Esophagus mucosa (tissue), 1 donor: Measurements from ENCODE around the gene CAPZA1. TPM values are rescaled to one million over a fixed set of nuclear protein-coding genes. Genes with fewer than 3 reads are reported as not detected.
A peak's percentile ranks its signal among the peaks of the same experiment; 100 is the strongest.

Source experiments
- ATAC-seq: fragments of 200-7000 bp; cut with Tn5 transposase; one replicate; pipeline ENCODE4 v1.9.1; 2020
- total RNA-seq: library from RNA; stranded (reverse); gene quantifications from one replicate; pipeline ENCODE4 v1.2.4, GENCODE V29; 2023
- donor health status: DM: yes; HTN: yes; CAD: no.

The CAPZA1 gene
- total RNA-seq, 1 donor from 2014 or later: 142 TPM

DNA sequence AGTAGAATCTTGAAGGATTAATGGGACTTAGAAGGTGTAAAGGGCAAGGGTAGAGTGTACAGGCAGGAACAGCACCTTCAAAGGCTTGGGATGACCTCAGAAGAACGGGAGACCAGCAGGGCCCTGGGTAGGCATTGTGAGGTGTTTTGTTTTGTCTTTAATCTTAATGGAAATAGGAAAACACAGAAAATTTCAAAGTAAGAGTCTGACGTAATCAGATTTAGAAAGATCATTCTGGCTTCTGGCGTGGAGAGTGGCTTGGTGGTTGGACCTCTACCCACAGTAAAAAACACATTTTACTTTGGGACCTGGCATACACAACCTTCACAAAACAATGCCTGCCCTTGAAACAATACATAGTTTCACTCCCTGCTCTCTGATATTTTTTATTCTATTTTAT lies 59.0 kb downstream of the CAPZA1 start:
- ATAC-seq: no peak

DNA sequence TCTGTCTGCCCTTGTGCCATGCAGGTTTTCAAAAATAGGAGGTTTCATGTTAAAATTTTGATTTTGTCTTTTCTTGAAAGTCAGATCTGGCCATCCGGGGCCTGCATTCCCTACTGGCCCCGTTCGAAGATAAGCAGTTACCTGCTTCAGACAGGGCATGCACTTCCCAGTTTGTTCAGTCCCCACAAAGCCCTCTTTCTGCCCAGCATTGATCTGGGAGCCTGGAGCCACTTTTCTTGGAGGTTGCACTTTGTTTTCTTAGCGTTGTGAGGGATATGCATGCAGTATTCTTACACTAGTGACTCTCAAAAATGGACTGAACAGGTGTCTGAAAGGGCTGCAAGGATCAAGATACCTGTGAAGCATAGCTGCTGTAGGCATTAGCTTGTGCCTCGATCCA lies 66.3 kb downstream of the CAPZA1 start:
- ATAC-seq: no peak

DNA sequence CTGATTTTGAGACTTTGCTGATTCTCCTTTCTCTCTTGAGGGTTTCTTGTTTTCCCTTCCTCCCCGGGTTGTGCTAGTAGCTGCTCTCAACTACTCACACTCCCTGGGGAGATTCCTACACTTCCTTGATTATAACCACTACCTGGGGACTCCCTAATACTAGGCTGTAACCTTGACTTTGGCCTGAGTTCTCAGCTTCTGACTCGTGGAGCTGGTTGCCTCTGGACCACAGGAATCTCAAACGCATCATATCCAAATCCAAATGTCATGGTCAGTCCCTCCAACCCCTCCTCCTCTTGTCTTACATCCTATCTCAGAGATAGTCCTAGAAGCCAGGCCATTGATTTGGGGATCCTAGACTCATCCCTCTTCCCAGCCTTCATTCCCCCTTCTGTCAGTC lies 66.8 kb downstream of the CAPZA1 start:
- no peak for ATAC-seq

DNA sequence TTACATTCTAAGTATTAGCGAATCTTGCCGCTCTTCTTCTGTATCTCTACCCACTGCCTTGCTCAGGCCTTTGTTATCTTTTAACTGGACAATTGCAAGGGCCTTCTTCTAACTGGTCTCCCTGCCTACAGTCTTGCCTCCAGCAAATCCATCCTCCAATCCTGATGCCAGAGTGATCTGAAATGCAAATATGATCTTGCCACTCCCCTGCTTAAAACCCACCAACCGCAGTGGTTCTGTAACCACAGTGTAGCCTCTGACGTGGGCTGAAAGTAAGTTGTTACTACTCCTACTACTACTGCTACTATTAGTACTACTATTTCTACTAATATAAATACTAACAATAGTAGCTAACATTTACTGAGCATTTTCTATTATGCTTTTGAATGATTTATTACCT lies 67.2 kb downstream of the CAPZA1 start:
- no peak for ATAC-seq

DNA sequence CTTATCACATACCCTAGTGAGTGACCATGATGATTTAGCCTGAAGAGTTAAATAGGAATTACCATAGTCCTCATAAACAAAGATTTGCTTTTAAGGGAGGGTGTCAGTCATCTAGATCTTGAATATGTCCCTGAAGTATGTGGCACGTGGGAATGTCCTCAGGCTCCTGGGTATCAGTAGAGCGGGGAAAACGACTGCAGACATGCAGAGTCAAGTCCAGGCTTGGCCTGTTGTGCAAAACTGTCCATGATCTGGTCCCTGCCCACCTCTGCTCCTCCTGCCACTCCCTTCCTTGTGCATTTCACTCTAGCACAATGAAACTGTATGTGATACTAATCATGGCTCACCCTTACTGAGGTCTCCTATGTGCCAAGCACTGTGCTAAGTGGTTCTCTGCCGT lies 67.7 kb downstream of the CAPZA1 start:
- peak; percentile 96 for ATAC-seq

DNA sequence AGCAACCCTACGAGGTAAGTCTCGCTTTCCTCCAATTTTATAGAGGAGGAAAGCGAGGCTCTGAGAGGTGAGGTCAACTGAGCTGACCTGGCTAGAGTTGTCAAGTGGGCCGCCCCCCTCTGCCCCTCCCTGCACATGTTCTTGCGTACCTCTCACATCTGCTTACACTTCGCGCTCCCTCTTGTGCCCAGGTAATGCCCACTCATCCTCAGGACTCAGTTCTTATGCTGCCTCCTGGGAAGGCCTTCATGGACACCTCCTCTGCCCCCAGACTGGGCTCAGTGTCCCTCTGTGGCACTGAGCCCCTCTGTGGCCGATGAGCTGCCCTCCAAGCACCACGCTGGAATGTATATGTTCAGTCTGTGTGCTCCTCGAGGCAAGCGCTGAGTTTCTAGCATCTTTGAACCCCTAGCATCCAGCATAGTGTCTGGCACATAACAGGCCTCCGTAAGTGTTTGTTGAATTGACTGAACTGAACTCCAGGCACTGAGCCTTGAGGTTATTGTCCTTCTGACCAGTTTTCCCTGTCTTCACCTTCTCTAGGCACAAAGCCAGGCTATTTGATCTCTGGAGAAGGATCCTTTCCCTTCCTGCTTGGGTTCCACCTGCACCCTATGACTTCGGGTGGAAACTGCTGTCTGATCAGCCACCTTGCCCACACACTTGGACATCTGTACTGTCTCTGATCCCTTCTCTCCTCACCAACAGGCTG lies 68.3 kb downstream of the CAPZA1 start:
- peak; percentile 44 for ATAC-seq

DNA sequence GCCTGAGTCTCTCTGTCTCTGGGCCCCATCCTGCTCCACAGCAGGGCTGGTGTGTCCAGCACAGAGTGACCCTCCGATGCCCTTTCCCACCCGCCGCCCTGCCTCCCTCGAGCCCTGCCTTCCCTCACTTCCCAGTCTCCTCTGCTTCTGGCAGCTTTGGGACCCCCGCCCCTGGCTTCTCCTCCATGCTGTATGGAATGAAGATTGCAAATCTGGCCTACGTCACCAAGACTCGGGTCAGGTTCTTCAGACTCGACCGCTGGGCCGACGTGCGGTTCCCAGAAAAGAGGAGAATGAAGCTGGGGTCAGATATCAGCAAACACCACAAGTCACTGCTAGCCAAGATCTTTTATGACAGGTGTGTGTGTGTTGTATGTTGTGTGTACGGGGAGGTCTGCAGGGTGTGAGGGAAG lies 69.2 kb downstream of the CAPZA1 start:
- no peak for ATAC-seq

DNA sequence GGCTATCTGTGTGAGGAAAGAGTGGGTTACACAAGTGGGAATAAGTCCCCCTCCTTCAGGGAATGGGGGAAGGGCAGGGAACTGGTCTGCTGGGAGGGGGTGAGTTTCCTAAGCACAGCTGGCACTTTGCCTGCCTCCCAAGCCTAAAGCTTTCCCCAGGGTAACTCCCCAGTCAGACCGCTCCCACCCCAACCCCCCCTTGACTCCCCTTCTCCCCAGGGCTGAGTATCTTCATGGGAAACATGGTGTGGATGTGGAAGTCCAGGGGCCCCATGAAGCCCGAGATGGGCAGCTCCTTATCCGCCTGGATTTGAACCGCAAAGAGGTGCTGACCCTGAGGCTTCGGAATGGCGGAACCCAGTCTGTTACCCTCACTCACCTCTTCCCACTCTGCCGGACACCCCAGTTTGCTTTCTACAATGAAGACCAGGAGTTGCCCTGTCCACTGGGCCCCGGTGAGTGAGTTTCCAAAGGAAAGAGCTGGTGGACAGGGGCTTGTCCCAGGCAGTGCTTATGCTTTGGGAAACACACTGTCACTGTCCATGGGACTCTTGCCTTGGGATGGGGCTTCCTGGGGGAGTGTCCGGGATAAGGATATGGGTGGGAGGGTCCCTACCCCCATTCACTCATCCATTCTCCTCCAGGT lies 69.7 kb downstream of the CAPZA1 start:
- ATAC-seq: no peak

DNA sequence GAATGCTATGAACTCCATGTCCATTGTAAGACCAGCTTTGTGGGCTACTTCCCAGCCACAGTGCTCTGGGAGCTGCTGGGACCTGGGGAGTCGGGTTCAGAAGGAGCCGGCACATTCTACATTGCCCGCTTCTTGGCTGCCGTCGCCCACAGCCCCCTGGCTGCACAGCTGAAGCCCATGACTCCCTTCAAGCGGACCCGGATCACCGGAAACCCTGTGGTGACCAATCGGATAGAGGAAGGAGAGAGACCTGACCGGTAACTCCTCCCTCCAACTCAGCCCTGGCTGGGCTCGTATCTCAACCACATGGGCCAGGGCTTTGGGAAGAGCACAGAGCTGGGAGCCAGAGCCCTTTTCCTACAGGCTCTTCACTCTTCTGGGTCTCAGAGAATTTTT lies 70.2 kb downstream of the CAPZA1 start:
- no peak for ATAC-seq

DNA sequence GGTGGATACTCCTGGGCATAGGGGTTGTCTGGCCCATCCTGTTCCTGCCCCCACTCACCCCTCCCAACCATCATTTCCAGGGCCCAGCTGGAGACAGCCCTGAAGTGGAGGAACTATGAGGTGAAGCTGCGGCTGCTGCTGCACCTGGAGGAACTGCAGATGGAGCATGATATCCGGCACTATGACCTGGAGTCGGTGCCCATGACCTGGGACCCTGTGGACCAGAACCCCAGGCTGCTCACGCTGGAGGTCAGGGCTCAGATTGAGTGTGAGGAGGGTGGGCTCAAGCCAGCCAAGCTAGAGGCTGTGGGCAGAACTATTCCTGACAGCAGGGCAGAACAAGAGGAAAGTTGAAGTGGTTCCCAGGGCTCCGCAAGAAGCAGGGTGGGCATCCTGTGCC lies 73.0 kb downstream of the CAPZA1 start:
- no peak for ATAC-seq

DNA sequence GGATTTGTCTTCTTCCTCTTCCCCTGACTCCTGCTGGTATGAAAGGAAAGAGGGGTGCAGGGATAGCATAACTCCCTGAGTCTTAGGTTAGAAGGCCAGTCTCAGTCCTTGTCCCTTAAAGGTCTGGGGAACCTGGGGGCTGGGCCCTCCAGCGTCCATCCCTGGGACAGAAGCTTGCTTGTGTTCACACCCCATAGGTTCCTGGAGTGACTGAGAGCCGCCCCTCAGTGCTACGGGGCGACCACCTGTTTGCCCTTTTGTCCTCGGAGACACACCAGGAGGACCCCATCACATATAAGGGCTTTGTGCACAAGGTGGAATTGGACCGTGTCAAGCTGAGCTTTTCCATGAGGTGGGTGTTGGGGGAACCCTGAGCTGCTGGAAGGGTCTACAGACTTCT lies 74.2 kb downstream of the CAPZA1 start:
- ATAC-seq: no peak

DNA sequence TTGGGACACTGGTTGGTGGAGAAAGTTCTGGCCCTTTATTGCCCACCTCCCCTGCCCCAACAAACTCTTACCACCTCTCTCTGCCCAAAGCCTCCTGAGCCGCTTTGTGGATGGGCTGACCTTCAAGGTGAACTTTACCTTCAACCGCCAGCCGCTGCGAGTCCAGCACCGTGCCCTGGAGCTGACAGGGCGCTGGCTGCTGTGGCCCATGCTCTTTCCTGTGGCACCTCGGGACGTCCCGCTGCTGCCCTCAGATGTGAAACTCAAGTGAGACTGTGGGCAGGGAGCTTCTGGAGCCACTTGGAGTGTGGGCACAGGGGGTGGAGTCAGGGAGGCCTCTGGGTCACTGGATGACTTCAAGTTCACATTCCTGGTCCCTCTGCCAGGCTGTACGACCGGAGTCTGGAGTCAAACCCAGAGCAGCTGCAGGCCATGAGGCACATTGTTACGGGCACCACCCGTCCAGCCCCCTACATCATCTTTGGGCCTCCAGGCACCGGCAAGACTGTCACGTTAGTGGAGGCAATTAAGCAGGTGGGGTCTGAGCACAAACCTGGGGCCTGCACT lies 74.8 kb downstream of the CAPZA1 start:
- no peak for ATAC-seq

DNA sequence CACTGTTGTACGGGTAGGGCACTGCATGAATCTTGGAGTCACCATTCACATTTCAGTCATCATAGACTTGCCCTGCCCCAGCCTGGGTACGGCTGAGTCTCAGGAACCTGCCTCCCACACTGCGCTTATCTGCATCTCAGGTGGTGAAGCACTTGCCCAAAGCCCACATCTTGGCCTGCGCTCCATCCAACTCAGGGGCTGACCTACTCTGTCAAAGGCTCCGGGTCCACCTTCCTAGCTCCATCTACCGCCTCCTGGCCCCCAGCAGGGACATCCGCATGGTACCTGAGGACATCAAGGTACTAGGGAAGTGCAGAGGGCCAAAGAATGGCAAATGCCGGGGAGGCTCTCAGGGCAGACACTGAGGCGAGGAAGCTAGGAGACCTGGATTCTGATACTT lies 75.6 kb downstream of the CAPZA1 start:
- no peak for ATAC-seq

DNA sequence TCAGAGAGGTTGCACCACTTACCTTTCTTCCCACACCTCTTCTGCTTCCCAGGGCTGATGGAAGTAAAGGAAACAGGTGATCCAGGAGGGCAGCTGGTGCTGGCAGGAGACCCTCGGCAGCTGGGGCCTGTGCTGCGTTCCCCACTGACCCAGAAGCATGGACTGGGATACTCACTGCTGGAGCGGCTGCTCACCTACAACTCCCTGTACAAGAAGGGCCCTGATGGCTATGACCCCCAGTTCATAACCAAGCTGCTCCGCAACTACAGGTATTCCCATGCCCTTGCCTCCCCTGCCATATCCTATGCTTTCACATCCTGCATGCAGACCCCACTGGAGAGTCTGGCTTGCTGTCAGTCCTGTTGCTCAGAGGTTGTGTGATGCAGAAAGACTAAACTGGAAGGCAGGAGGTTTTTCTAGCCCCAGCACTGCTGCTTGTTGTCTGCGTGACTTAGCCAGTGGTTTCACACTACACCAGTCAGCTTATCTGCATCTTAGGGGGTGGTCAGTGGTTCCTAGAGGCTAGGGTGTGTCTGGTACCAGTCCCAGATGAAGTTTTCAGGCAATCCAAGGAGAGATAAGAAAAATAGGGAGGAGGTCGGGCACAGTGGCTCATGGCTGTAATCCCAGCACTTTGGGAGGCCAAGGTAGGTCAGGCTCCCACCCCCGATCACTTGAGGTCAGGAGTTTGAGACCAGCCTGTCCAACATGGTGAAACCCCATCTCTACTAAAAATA lies 77.1 kb downstream of the CAPZA1 start:
- no peak for ATAC-seq

DNA sequence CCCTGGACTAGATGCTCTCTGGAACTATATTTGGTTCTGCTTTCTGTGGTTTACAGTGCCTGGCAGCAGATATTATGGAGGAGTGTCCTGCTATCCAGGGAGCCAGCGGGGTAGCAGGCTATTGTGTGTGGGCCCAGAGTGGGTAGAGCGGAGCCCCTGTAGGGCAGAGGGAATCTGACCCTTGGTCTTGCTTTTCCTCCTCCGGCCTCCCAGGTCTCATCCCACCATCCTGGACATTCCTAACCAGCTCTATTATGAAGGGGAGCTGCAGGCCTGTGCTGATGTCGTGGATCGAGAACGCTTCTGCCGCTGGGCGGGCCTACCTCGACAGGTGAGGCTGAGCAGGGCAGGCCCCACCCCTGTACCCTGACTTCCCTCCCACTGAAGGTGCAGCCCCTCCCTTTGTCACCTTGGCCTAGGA lies 78.2 kb downstream of the CAPZA1 start:
- no peak for ATAC-seq

DNA sequence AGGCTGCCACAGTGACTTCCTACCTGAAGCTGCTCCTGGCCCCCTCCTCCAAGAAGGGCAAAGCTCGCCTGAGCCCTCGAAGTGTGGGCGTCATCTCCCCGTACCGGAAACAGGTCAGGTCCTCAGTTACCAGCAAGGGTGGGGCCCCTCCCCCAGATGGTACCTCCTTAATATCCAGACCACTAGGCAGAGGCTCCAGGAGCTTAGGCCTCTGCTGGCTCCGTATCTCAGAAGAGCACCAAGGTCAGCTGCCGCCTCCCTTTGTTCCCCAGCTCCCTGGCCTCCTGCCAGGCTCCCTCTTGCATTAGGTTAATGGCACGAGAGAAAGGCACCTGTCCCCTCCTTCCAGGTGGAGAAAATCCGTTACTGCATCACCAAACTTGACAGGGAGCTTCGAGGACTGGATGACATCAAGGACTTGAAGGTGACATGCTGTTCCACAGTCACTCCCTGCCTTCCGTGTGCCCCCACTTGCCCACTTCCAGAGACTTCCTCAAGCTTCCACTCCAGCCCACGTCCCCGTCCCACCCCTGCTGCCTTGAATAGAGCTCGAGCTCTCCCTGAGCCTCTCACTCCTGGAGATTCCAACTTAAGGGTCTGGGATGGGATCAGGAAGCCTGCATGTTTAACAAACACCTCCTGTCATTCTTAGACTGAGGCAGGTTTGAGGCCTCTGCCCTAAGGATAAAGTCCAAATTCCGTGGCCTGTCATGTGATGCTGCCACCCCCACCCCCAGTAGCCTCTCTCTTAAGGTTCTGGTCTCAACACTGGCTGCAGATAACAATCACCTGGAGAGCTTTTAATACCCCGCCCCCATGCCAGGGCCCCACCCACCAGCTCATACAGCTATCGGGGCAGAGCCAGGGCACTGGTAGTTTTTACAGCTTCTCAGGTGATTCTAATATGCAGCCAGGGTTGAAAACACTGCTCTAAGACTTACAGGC lies 79.0 kb downstream of the CAPZA1 start:
- no peak for ATAC-seq

DNA sequence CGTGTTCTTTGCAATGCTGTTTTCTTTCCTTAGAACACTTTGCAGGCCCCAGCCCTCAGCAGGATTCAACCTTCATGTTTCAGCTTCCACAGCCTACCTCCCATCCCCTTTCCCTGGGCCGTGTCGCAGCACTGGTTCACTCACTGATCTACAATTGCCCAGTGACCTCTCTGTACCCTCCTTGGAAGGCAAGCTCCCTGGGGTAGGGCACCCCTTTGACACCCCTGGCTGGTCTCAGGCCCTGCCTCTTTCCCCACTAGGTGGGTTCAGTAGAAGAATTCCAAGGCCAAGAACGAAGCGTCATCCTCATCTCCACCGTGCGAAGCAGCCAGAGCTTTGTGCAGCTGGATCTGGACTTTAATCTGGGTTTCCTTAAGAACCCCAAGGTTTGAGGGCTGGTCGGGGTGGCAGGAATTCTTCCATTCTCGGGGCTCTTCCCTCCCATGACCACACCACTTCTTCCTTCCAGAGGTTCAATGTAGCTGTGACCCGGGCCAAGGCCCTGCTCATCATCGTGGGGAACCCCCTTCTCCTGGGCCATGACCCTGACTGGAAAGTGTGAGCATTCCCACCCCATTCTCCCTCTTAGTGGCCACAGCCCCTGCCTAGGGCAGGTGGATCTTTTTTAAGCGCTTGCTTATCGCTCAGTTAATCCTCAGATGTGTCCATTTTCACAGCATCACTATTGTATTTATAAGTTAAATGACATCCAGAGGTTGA lies 80.0 kb downstream of the CAPZA1 start:
- no peak for ATAC-seq

DNA sequence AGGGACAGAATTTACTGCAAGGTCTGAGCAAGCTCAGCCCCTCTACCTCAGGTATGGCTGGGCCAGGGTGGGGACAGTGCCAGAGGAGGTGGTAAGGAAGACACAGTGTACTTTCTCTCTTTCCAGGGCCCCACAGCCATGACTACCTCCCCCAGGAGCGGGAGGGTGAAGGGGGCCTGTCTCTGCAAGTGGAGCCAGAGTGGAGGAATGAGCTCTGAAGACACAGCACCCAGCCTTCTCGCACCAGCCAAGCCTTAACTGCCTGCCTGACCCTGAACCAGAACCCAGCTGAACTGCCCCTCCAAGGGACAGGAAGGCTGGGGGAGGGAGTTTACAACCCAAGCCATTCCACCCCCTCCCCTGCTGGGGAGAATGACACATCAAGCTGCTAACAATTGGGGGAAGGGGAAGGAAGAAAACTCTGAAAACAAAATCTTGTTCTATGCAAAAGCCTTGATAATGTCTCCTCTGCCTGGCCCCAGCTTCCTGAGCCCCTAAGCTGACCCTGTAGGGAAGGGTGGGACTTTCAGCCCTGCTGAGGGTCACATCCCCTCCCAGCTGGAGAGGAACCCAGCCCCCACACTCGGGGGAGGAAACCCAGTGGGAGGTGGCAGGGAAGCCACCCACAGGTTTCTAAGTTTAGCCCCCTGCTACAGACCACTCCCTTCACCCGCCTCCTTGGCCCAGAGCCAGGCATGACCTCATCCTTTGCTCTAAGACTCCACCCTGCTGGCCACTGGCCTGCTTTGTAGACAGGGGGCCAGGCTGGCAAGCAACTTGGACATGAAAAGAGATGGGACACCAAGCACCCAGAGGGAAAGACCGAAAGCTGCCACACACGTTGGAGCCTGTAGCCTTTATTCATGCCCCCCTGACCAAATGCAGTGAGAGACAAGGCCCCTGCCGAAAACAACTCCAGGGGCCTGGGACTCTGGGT lies 80.9 kb downstream of the CAPZA1 start:
- ATAC-seq: peak; percentile 41

DNA sequence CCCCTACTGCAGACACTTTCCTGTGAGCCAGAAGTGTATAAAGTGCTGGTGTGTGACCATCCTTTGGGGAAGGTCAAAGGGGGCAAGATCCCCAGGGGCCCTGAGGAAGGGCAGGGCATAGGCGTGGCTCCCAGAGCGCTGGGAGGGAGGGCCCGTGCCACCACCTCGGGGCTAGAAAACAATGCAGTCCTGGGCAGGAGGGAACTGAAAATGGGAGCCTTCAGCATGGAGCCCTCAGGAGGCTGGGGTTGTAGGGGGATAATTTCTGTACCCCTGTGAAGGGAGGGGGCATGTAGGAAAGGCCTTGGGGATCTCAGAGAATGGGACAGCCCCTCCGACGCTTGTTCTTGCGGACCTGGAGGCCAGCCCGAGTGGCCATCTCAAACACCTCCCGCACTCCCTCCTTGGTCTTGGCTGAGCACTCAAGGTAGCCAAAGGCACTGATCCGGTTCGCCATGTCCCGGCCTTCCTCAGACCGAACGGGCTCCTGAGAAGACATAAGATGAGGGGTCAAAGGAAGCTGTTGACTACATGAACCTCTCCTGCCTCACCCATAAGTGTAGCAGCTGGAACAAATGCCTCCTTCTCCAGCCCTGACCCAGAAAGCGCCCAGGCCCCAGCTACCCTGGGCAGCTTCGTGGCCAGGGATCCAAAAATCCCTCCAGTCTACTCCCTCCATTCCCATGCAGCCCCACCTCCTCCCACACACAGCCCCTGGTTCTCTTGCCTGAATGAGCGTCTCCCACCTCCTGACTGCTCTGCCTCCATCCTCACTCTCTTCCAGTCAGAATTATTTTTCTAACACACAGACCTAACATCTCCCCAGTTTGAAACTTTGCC lies 81.8 kb downstream of the CAPZA1 start:
- ATAC-seq: no peak

DNA sequence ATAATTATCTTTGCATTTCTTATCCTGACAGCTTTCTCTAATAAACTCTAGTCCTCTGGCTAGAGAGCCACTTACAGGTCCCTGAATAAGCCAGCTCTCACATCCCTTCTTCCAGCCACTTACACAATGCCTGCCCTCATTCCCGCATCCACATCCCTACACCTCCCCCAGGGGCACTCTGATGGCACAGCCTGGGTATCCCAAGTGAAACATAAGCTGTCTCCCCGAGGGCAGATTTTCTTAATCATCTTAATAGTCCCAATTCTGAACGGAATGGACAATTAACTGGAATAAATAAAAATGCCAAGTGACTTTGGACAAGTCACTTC lies 82.4 kb downstream of the CAPZA1 start:
- no peak for ATAC-seq
